ENCODE results near the gene RFTN1. TPM values are rescaled to one million over a fixed set of nuclear protein-coding genes. Genes with fewer than 3 reads are reported as not detected.

Gene RFTN1
- total and polyA plus RNA-seq, 2 experiments from 2014 or later: 3.3 to 7.2 TPM

DNA sequence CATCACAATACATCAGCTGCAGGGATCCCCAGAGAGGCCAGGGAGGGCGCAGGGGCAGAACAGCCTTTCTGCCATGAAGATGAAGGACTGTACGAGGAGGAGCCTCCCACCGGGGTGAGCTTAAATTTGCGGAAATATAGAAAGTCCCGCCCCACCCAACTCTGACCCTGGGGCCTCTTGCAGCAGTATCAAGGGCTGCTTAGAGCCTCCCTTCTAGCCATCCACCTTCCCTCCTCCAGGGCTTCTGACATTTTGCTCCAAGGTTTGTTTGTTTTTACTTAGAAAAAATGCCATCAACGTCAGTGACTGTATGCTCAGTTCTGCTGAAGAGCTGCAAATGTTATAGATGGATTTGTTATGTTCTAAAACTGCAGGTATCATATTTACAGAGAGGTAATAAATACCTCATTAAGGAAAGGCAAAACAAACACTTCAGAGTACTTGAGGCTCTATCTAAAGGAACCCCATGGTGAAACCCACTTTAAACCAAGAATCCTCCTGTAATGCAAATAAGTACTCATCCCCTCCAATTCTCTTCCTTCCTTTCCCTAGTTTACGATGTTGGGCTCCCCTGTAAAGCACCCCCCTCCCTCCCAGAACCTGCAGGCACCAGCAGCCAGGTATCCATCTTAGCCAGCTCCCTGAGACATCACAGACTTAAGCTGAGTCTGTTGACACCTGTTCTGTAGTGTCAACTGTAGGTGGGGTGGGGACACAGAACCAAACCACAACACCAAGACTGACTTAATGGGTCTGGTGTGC lies 30.5 kb downstream of the RFTN1 start:
- TF ChIP-seq CREB1 (CRISPR knock-in tag; IDR thresholded peaks at IDR 0.05; ENCODE audit: low read depth) (peak; percentile 9; the same call in 1 of the 2 replicates), NANOG (IDR thresholded peaks at IDR 0.05; ENCODE audit: borderline replicate concordance) (peak; percentile 84)
- TF ChIP-seq, protein P1, sequence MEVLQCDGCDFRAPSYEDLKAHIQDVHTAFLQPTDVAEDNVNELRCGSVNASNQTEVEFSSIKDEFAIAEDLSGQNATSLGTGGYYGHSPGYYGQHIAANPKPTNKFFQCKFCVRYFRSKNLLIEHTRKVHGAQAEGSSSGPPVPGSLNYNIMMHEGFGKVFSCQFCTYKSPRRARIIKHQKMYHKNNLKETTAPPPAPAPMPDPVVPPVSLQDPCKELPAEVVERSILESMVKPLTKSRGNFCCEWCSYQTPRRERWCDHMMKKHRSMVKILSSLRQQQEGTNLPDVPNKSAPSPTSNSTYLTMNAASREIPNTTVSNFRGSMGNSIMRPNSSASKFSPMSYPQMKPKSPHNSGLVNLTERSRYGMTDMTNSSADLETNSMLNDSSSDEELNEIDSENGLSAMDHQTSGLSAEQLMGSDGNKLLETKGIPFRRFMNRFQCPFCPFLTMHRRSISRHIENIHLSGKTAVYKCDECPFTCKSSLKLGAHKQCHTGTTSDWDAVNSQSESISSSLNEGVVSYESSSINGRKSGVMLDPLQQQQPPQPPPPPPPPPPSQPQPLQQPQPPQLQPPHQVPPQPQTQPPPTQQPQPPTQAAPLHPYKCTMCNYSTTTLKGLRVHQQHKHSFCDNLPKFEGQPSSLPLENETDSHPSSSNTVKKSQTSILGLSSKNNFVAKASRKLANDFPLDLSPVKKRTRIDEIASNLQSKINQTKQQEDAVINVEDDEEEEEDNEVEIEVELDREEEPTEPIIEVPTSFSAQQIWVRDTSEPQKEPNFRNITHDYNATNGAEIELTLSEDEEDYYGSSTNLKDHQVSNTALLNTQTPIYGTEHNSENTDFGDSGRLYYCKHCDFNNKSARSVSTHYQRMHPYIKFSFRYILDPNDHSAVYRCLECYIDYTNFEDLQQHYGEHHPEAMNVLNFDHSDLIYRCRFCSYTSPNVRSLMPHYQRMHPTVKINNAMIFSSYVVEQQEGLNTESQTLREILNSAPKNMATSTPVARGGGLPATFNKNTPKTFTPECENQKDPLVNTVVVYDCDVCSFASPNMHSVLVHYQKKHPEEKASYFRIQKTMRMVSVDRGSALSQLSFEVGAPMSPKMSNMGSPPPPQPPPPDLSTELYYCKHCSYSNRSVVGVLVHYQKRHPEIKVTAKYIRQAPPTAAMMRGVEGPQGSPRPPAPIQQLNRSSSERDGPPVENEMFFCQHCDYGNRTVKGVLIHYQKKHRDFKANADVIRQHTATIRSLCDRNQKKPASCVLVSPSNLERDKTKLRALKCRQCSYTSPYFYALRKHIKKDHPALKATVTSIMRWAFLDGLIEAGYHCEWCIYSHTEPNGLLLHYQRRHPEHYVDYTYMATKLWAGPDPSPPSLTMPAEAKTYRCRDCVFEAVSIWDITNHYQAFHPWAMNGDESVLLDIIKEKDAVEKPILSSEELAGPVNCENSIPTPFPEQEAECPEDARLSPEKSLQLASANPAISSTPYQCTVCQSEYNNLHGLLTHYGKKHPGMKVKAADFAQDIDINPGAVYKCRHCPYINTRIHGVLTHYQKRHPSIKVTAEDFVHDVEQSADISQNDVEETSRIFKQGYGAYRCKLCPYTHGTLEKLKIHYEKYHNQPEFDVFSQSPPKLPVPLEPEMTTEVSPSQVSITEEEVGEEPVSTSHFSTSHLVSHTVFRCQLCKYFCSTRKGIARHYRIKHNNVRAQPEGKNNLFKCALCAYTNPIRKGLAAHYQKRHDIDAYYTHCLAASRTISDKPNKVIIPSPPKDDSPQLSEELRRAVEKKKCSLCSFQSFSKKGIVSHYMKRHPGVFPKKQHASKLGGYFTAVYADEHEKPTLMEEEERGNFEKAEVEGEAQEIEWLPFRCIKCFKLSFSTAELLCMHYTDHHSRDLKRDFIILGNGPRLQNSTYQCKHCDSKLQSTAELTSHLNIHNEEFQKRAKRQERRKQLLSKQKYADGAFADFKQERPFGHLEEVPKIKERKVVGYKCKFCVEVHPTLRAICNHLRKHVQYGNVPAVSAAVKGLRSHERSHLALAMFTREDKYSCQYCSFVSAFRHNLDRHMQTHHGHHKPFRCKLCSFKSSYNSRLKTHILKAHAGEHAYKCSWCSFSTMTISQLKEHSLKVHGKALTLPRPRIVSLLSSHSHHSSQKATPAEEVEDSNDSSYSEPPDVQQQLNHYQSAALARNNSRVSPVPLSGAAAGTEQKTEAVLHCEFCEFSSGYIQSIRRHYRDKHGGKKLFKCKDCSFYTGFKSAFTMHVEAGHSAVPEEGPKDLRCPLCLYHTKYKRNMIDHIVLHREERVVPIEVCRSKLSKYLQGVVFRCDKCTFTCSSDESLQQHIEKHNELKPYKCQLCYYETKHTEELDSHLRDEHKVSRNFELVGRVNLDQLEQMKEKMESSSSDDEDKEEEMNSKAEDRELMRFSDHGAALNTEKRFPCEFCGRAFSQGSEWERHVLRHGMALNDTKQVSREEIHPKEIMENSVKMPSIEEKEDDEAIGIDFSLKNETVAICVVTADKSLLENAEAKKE (CRISPR knock-in tag; IDR thresholded peaks at IDR 0.05): 0 out of 2 replicates have a peak, but pooled peaks have one; percentile 46
- TF ChIP-seq, protein P2, sequence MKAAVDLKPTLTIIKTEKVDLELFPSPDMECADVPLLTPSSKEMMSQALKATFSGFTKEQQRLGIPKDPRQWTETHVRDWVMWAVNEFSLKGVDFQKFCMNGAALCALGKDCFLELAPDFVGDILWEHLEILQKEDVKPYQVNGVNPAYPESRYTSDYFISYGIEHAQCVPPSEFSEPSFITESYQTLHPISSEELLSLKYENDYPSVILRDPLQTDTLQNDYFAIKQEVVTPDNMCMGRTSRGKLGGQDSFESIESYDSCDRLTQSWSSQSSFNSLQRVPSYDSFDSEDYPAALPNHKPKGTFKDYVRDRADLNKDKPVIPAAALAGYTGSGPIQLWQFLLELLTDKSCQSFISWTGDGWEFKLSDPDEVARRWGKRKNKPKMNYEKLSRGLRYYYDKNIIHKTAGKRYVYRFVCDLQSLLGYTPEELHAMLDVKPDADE (IDR thresholded peaks at IDR 0.05): no peak
- peak overlapping the region; percentile 18 for H3K4me2 ChIP-seq
- peak overlapping the region; percentile 4; the same call in 1 of the 3 replicates for H3K4me3 Mint-ChIP-seq

More for the DNA sequence above, 30.5 kb downstream of the RFTN1 start:
- Histone ChIP-seq H3F3A (replicated peaks; ENCODE audit: low read depth) (no peaks in the 10 kb centered on the region), H3K9me2 (ENCODE audit: insufficient read depth) (peaks cover 17% of the 10 kb centered on the region; the same call in 1 of the 2 replicates), H3K27me3 (ENCODE audit: insufficient read depth) (no peaks in the 10 kb centered on the region), H3K4me1 (ENCODE audit: insufficient read depth) (peaks cover 38% of the 10 kb centered on the region), H3K36me3 (ENCODE audit: insufficient read depth) (no peaks in the 10 kb centered on the region), H3K4me3 (no peak overlapping the region), H2AFZ (no peak overlapping the region), H3K27ac (ENCODE audit: low read depth) (peak overlapping the region; percentile 34; the same call in 1 of the 2 replicates), H3K79me2 (replicated peaks; ENCODE audit: insufficient read depth) (no peaks in the 10 kb centered on the region), H4K20me1 (replicated peaks; ENCODE audit: insufficient read depth) (no peaks in the 10 kb centered on the region)
- Mint-ChIP-seq H3K36me3 (ENCODE audit: low read depth) (no peaks in the 10 kb centered on the region), H3K27me3 (ENCODE audit: insufficient read depth, low read depth, poor library complexity) (peaks cover 10% of the 10 kb centered on the region), H3K9me3 (no peaks in the 10 kb centered on the region; the same call in 2 of the 3 replicates), H3K4me1 (peaks cover 43% of the 10 kb centered on the region), H3K27ac (no peak overlapping the region)
- ATAC-seq (peak; percentile 97), DNase-seq (ENCODE audit: low spot score) (peak; percentile 90)

All from GM23338 (cell line).